ENCODE results near the gene GJA3. TPM values are rescaled to one million over a fixed set of nuclear protein-coding genes. Genes with fewer than 3 reads are reported as not detected.
"Not testable (repeated sequence)": the region's sequence is repeated elsewhere in the genome, so short reads cannot be mapped to it uniquely, and the experiment has no call there.

Gene GJA3
- total and polyA plus RNA-seq, 2 of the 8 experiments (the other 6 are each of a cell fraction or from before 2014, with no cell fraction given) = 0.12 to 0.60 TPM

DNA sequence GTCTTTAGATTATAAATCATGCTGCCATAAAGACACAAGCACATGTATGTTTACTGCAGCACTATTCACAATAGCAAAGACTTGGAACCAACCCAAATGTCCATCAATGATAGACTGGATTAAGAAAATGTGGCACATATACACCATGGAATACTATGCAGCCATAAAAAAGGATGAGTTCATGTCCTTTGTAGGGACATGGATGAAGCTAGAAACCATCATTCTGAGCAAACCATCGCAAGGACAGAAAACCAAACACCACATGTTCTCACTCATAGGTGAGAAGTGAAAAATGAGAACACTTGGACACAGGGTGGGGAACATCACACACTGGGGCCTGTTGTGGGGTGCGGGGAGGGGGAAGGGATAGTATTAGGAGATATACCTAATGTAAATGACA is 7.6 kb downstream of the GJA3 start:
- H2BK15ac ChIP-seq (ENCODE audit: low read length); H3K9me3 ChIP-seq (ENCODE audit: insufficient read depth in 2 of 2, low read depth in 1 of 2, low read length in 1 of 2); H3K9ac ChIP-seq (replicated peaks in 1 of 4; ENCODE audit: extremely low read depth in 1 of 4, low read depth in 3 of 4, low read length in 3 of 4); H2BK20ac ChIP-seq (ENCODE audit: low read length); H2AFZ ChIP-seq (ENCODE audit: low read length); H3K4ac ChIP-seq (replicated peaks; ENCODE audit: insufficient read length, low read depth, low read length); H3K79me1 ChIP-seq (ENCODE audit: low read depth, low read length); H3K4me1 ChIP-seq (replicated peaks in 1 of 4; ENCODE audit: control insufficient read depth in 3 of 4, insufficient read depth in 4 of 4, low read length in 3 of 4); FAIRE-seq; H4K5ac ChIP-seq (ENCODE audit: insufficient read length, low read depth, low read length); DNase-seq (ENCODE audit: low read depth in 1 of 2, low spot score in 2 of 2); H3K79me2 ChIP-seq (ENCODE audit: control insufficient read depth in 1 of 2, insufficient read depth in 2 of 2, low read length in 2 of 2); H2BK5ac ChIP-seq (ENCODE audit: low read depth, low read length); H4K8ac ChIP-seq (ENCODE audit: extremely low read depth, insufficient read depth, low read length); H4K91ac ChIP-seq (replicated peaks; ENCODE audit: insufficient read length, low read length); H3K23ac ChIP-seq (ENCODE audit: insufficient read length); H2BK120ac ChIP-seq (replicated peaks; ENCODE audit: low read depth, low read length); H3K4me2 ChIP-seq (ENCODE audit: insufficient read depth in 1 of 2, low read depth in 2 of 2, low read length in 2 of 2); H3K36me3 ChIP-seq (ENCODE audit: control insufficient read depth in 2 of 4, insufficient read depth in 4 of 4, low read length in 3 of 4); H3K4me3 ChIP-seq (ENCODE audit: extremely low read depth in 1 of 4, insufficient read depth in 2 of 4, low read depth in 3 of 4, low read length in 4 of 4); H3K27me3 ChIP-seq (replicated peaks in 1 of 4; ENCODE audit: control insufficient read depth in 3 of 4, extremely low read depth in 1 of 4, insufficient read depth in 3 of 4, low read length in 3 of 4); H3K56ac ChIP-seq (replicated peaks; ENCODE audit: insufficient read length, low read depth, low read length); H2AK5ac ChIP-seq (ENCODE audit: low read depth, low read length); H3K27ac ChIP-seq (ENCODE audit: low read depth, low read length); H3K18ac ChIP-seq (ENCODE audit: extremely low read depth, low read length); H2BK12ac ChIP-seq (ENCODE audit: low read depth, low read length); H3K14ac ChIP-seq (ENCODE audit: insufficient read length); POLR2A ChIA-PET (ENCODE audit: partially characterized antibody); H3K23me2 ChIP-seq (ENCODE audit: low read depth, low read length); H4K20me1 ChIP-seq (replicated peaks in 1 of 2; ENCODE audit: control insufficient read depth in 1 of 2, insufficient read depth in 2 of 2, low read length in 2 of 2): not testable (repeated sequence)
- CTCF ChIA-PET (ENCODE audit: partially characterized antibody) = interaction anchor here (1.7 kb wide), 1 partner anchor 11 kb away, joined by 5 read pairs; no protein-coding TSS in a partner anchor
- 91% methylated on average over 2 of the region's 2 CpGs; no CpG with 5 or more reads in 1 of the 2 experiments for WGBS, 2 experiments (ENCODE audit: extremely low coverage in 1 of 2, insufficient coverage in 1 of 2, insufficient read length in 1 of 2, insufficient replicate concordance in 2 of 2, low coverage in 1 of 2, low lambda C conversion rate in 2 of 2, missing lambda C conversion rate in 1 of 2)
